CD4-positive, alpha-beta T cell treated with Interleukin-2 at 100 ng/mL for 4 hours (primary cell): ENCODE measurements around the gene ABCB10.
"Not testable (repeated sequence)": the region's sequence is repeated elsewhere in the genome, so short reads cannot be mapped to it uniquely, and the experiment has no call there.

Experiments
- DNase-seq: peaks from one replicate; pipeline ENCODE4 v3.0.0-alpha.2; 2020; ENCODE audit warnings: low spot score

ABCB10 gene

GRCh38 chr1:229536982-229537381, 21.5 kb downstream of the ABCB10 start:
- DNase-seq, result no peak

GRCh38 chr1:229535230-229535629, 23.3 kb downstream of the ABCB10 start:
- no peak for DNase-seq

- no peak for DNase-seq
Observed at GRCh38 chr1:229531326-229531725, 27.2 kb downstream of the ABCB10 start.

- no peak for DNase-seq
Observed at GRCh38 chr1:229529639-229530038, 28.9 kb downstream of the ABCB10 start.

GRCh38 chr1:229526695-229527094, 31.8 kb downstream of the ABCB10 start:
- no peak for DNase-seq

- no peak for DNase-seq
Observed at GRCh38 chr1:229523052-229523451, 35.5 kb downstream of the ABCB10 start.

GRCh38 chr1:229514578-229515275, 43.8 kb downstream of the ABCB10 start:
- DNase-seq, result peak; percentile 78

GRCh38 chr1:229511625-229512024, 46.9 kb downstream of the ABCB10 start:
- not testable (repeated sequence) for DNase-seq

- DNase-seq, result not testable (repeated sequence)
Observed at GRCh38 chr1:229511201-229511600, 47.3 kb downstream of the ABCB10 start.

- DNase-seq, result no peak
Observed at GRCh38 chr1:229509576-229509975, 48.9 kb downstream of the ABCB10 start.

GRCh38 chr1:229508823-229509337, 49.6 kb downstream of the ABCB10 start:
- no peak for DNase-seq

GRCh38 chr1:229507951-229508822, 50.3 kb downstream of the ABCB10 start, which contains the start of gene NUP133:
TSS of gene NUP133 (minus strand) at chr1:229508341. CDS start at chr1:229508249, 92 bp downstream.
- peak; percentile 97 for DNase-seq

- no peak for DNase-seq
Observed at GRCh38 chr1:229507502-229507901, 51.0 kb downstream of the ABCB10 start.

GRCh38 chr1:229506633-229507032, 51.9 kb downstream of the ABCB10 start:
- DNase-seq, result no peak

GRCh38 chr1:229495782-229496181, 62.7 kb downstream of the ABCB10 start:
- no peak for DNase-seq

- no peak for DNase-seq
Observed at GRCh38 chr1:229487181-229487580, 71.3 kb downstream of the ABCB10 start.

- no peak for DNase-seq
Observed at GRCh38 chr1:229485318-229485717, 73.2 kb downstream of the ABCB10 start.

GRCh38 chr1:229482511-229482910, 76.0 kb downstream of the ABCB10 start:
- no peak for DNase-seq

- DNase-seq, result no peak
Observed at GRCh38 chr1:229480495-229480894, 78.0 kb downstream of the ABCB10 start.

GRCh38 chr1:229479660-229480399, 78.7 kb downstream of the ABCB10 start:
- DNase-seq, result no peak

GRCh38 chr1:229478852-229479251, 79.7 kb downstream of the ABCB10 start:
- no peak for DNase-seq

- not testable (repeated sequence) for DNase-seq
Observed at GRCh38 chr1:229475859-229476258, 82.6 kb downstream of the ABCB10 start.
